DMS79 treated with DMSO at 0.1 percent for 48 hours (cell line): ENCODE results near the gene NNT.
"Not testable (repeated sequence)": the region's sequence is repeated elsewhere in the genome, so short reads cannot be mapped to it uniquely, and the experiment has no call there.

Experiments used
- DNase-seq: peaks from one replicate; lab custom pipeline; 2025; lab: John Stamatoyannopoulos, UW

The NNT gene

DNA sequence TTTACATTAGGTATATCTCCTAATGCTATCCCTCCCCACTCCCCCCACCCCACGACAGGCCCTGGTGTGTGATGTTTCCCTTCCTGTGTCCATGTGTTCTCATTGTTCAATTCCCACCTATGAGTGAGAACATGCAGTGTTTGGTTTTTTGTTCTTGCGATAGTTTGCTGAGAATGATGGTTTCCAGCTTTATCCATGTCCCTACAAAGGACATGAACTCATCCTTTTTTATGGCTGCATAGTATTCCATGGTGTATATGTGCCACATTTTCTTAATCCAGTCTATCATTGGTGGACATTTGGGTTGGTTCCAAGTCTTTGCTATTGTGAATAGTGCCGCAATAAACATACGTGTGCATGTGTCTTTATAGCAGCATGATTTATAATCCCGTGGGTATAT is 64.4 kb downstream of the NNT start:
- not testable (repeated sequence) for DNase-seq

DNA sequence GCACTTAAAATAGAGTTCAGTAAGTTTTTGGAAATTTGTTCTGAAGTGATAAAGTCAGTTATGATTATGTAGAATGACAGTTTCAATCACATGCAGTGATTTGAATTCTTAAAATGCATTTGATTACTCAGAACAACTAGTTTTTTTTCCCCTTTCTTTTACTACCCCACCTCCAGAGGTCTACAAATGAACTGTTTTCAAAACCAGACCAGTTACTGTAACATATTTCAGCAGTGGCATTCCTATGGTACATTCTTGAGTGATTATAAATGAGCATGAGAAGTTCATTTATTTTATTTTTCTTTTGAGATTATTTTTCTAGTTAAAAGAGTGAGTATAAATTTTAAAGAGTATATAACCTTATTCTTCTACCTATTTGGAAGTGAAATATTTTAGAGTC is 71.6 kb downstream of the NNT start:
- DNase-seq = no peak

DNA sequence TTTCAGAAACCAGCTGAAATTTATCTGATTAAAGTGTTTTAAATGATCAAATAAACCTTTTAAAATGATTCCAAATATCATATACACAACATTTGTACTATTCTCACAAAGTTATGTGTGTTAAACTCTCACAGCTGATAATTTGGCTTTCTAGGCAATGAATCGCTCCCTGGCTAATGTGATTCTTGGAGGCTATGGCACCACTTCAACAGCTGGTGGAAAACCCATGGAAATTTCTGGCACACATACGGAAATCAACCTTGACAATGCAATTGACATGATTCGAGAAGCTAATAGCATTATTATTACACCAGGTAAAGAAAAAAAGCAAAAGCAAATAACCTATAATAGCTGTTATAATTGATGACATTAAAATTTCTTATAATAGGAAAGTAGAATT is 72.4 kb downstream of the NNT start:
- no peak for DNase-seq

DNA sequence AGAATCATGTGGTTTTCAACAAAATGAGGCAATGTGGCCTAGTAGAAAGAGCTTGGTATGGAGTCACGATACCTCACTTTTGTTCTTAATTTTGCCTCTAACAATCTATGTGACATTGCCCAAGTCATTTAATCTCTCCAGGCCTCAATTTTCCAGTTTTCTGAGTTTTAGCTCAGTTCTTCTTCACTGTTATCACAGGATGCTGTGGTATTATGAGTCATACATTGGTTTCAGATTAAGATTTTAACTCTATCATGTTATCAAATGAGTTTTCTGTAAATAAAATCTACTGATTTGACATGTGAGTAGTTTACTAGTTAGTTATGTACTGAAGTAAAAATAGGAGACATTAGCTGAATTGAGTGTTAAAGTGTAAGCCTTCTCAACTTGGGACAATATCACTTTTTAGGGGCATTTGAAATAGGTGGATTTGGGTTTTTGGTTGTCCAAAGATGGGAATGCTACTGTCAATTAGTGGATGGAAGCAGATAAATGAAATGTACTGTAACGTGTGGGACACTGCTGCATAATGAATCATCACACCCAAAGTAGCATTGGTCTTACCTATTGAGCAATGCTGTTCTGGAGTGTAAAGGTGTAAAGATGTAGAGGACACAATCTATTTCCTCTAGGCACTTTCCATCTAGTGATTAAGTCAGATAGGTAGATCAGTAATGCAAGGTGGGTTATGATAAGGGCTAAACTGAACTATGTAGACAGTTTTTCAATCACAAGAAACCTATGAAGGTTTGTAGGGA is 73.3 kb downstream of the NNT start:
- DNase-seq = no peak

DNA sequence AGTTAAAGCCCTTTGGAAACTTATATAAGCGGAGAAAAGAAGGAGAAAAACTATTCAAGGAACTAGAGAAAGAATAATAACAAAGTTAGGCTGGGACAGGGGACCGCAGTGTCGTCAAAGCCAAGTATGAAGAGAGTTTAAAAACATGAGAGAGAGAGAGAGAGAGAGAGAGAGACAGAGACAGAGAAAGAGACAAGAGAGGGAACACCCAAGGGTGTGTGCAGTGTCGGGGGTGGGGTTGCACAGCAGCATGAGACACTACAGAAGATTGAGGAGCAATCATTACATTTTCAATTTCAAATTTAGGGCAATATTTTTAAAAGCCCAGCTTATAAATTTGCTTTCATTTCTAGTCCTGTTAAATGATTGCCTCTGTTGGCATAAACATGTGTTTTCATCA is 74.3 kb downstream of the NNT start:
- no peak for DNase-seq

DNA sequence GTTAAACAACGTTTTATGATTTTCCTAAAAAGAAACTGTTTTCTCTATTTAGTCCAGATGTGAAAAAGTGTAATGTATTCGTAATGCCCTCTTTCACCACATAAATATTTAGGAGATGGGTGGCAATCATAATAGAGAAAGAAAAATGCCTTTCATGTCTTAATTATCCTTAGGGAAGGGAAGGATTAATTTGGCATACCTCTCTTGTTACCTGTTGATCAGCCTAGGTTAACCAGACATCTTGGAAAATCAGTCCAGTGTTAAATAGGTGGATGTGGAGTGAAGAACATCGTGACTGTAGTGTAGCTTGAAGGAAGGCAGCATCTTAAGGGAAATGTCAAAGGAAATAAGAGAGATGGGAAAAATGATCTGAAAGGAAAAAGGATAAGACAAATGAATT is 76.2 kb downstream of the NNT start:
- DNase-seq = no peak

DNA sequence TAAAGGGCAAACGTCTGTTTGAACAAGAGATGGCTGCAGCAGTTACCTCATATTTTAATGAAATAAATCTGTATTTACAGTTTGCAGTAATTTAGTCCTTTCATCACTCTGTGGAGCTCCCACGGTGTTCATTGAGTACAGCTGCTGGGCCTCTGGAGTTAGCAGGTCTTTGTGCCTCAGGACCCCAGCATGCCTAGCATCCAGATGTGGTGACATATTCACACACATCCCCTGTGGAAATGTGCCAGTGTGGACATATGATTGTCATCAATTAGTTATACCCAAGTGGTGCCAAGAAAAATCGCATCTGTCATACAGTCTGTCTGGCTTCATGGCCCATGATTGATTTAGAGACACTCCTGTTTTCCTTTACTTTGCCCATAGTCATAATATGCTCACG is 77.3 kb downstream of the NNT start:
- no peak for DNase-seq

DNA sequence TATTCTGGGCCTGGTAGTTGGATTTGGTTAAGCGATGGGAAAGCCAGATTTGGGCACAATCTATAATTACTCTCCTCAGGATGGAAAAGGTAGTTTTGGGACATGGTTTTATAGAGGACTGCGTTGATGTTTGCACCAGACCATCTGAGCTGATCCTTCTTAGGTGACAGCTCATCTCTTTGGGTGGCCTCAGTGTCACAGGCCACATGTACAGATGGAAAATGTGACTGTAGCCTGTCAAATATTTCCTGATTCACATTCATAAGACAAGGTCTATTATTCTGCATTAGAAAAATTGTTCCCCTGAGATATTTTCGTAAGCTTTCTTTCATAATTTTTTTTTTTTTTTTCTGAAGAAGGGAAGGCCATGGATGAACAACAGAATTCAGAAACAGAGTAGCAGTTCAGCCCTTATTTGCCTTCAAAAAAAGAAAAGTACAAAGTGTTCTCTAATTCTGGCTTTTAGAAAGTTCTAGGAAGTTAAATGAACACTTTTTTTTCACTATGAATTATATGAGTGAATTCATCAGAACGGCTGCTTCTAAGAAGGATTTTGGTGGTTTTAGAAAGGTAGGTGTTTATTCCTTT is 81.0 kb downstream of the NNT start:
- DNase-seq = no peak

DNA sequence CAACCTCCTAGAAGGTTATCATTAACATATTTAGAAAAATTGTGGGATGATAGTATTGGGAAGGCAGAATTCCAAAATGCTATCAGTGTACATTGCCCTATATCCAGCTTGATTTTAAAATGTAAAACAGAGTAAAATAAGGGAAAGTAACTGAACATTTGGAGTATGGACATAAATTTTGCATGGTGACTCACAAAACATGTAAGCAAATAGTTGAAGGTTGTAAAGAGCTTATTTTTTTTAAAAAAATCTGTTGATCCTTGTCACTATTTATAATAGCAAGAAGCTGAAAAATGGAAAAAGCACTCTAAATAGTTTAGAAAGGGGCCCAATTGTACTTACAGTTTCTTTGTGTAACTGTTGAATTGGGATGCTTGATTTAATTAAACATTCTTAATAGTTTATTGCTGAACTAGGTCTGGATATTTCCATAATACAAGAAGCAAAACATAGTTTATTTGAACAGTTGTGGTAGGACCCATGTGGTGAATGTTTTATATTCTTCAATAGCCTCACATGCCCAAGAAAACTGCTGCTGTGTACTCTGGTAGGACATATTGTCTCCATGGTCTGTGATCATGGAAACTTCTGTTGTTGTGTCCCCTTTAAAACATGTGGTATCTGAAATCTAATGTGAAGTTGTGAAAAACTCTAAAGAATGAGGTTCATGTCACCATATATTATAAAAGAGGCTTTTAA is 82.4 kb downstream of the NNT start:
- DNase-seq = no peak

DNA sequence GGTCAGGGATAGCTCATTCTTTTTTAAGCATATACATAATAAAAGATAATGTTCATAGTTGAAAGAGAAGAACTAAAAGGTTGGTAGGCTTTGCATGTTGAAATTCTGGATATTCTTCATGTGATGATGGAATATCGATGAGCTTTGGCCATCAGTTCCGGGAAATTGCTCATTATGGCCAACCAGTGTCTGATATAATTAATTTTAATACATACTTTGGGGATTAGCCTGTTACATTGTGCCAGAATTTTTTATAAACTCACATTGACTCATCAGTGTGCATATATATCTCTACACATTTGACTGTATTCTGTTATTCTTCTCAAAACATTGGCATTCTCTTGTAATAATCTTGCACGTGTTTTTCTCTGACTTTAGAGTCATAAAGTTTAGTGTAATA is 84.3 kb downstream of the NNT start:
- DNase-seq = no peak

DNA sequence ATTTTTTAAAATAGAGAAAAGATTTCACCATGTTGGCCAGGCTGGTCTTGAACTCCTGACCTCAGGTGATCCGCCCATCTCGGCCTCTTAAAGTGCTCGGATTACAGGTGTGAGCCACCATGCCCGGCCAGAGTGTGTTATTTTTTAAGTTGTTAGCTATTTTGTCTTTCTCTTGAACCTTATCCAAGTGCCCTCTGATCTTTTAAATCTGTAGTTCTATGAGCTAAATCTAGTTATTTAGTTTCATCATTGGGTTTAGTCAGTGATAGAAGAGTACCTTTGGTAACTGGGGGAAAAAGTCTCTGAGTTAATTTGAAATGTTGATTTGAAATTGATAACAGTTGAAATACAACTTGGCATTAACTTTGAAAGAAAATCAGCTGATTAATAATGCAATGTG is 88.3 kb downstream of the NNT start:
- no peak for DNase-seq

DNA sequence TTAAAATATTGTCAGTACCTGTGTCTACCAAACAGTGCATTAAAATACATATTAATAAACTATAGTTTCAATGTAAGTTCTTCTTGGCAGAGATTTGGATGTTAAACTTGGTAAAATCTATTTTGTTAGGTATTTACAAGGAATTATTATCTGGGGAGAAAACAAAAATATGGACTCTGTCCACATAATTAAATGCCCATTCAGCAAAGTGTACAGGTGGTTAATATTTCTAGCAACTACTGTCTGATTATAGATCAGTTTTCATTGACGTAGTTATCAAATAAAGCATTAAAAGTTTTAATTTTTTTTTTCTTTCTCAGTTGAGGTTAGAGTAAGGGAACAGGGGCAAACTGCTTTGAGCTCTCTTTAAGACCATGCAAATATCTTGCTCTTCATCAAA is 88.9 kb downstream of the NNT start:
- DNase-seq = no peak

DNA sequence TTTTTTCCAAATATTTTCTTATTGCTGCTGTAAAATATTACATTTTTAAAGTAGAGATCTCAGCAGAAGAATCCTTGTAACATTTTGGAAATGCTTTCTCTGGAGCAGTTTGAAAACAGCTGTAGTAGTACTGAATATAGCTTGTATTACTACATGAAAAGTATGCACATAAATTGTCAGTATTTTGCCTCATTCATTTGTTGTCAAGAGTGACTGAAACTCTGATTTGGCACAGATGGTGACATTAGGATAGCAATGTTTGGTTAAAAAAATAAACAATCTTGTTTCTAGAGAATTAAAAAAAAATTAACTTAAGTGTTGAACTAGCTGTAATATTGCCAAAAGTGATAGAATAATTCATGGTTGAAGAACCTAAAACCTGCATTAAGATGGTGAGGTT is 90.4 kb downstream of the NNT start:
- DNase-seq = no peak

DNA sequence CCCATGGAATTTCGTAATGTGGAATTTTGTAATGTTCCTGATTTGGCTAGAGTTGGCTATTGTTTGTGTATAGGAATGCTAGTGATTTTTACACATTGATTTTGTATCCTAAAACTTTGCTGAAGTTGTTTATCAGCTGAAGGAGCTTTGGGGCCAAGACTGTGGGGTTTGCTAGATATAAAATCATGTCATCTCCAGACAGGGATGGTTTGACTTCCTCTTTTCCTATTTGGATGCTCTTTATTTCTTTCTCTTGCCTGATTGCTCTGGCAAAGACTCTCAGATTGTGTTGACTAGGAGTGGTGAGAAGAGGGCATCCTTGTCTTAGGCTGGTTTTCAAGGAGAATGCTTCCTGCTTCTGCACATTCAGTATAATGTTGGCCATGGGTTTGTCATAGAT is 91.0 kb downstream of the NNT start:
- DNase-seq = no peak

DNA sequence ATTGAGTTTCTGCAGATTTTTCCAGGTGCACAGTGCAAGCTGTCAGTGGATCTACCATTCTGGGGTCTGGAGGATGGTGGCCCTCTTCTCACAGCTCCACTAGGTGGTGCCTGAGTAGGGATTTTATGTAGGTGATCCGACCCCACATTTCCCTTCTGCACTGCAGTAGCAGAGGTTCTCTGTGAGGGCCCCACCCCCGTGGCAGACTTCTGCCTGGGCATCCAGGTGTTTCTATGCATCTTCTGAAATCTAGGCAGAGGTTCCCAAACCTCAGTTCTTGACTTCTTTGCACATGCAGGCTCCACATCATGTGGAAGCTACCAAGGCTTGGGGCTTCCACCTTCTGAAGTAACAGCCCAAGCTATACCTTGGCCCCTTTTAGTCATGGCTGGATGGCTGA is 93.5 kb downstream of the NNT start:
- DNase-seq = not testable (repeated sequence)

DNA sequence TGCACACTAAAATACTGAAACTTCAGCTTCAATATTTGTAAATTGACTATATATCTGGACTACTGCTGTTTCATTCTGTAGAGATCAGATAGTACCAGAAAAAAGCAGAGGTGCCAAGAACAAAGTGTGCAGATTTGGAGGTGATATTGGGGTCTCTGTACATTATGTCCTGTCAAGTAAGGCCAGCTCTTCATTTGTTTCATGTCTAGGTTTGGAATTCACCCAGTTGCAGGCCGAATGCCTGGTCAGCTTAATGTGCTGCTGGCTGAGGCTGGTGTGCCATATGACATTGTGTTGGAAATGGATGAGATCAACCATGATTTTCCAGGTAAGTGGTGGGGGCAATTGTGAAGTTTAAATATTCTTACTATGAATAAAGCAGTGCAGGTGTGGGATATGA is 96.9 kb downstream of the NNT start:
- no peak for DNase-seq

DNA sequence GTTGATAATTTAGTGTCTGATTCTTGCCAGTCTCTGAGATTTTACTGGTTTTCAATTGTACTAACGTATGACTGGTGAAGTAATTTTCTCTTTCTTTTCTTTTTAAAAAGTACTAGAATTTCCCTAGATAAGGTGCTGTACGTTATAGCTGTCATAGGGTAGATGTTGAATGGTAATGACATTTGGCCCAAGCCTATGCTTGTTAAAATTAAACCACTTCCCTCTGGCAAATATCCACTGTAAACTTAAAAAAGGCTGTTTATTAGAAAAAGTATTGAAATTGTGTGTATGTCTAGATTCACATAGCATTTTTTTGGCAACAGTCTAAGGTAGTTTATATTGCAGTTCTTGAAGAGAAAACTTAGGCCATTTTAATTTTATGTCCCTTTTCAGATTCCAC is 97.6 kb downstream of the NNT start:
- DNase-seq = no peak

DNA sequence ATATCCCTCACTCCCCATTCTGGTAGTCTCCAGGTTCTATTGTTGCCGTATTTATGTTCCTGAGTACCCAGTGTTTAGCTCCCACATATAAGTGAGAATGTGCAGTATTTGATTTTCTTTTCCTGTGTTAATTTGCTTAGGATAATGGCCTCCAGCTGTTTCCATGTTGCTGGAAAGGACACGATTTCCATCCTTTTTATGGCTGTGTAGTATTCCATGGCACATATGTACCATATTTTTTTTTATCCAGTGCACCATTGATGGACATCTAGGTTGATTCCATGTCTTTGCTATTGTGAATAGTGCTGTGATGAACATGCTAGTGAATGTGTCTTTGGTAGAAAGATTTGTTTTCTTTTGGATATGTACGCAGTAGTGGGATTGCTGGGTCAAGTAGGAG is 98.2 kb downstream of the NNT start:
- DNase-seq = no peak

DNA sequence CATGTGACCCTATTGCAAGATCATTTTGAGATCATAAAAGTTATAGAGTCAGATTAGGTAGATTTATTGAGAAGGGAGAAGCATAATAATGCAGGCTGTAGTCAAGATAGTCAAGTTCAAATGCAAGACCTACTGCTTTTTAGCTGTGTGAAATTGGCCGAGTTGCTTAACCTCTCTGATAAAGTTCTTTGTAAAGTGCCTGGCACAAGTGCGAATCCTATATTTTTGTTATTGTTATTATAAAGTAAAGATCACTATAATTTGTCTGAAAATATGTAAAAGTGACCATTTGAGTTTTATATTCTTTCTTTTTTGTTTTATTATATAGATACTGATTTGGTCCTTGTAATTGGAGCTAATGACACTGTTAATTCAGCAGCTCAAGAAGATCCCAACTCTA is 99.3 kb downstream of the NNT start:
- no peak for DNase-seq

DNA sequence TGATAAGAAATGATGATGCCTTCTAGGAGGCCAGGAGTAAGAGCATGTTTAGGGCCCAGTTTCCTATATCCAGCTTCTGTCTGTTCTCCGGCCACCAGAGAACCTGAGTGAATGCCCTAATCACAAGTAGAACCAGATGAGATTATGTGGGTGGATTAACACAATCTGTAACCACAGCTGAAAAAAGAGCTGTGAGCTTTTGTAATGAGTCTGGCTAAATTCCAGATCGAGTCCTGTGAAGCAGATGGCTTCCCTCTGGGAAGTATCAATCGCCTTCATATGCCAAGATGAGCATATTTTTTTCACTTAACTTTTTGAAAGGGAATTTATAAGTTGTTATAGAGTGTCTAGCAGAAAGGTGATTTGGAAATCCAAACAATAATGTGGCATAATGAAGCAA is 99.8 kb downstream of the NNT start:
- no peak for DNase-seq

DNA sequence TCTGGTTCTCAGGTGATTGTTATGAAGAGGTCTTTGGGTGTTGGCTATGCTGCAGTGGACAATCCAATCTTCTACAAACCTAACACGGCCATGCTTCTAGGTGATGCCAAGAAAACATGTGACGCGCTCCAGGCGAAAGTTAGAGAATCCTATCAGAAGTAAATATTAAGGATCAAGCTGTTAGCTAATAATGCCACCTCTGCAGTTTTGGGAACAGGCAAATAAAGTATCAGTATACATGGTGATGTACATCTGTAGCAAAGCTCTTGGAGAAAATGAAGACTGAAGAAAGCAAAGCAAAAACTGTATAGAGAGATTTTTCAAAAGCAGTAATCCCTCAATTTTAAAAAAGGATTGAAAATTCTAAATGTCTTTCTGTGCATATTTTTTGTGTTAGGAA is 101.3 kb downstream of the NNT start:
- no peak for DNase-seq

DNA sequence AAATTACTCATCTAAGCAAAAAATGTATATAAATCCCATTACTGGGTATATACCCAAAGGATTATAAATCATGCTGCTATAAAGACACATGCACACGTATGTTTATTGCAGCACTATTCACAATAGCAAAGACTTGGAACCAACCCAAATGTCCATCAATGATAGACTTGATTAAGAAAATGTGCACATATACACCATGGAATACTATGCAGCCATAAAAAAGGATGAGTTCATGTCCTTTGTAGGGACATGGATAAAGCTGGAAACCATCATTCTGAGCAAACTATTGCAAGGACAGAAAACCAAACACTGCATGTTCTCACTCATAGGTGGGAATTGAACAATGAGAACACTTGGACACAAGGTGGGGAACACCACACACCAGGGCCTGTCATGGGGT is 103.6 kb downstream of the NNT start:
- not testable (repeated sequence) for DNase-seq

DNA sequence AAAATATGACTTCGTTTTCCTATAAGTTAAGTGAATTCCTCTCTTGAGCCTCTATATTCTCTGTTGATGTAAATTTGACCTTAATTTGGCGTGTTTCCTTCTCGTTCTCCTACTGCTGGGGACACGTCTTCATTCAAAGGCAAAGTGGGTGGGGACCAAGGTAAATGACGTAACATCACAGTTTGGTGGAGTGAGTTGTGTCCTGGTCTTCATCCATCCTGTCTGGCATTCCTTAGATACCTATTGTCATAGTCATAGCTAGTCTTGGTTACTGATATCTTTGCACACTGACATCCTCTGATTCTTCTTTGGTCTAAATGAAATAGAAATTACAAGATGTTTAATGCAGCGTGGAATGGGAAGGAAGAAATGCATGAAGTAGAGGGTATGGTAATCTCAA is 108.5 kb downstream of the NNT start:
- no peak for DNase-seq

DNA sequence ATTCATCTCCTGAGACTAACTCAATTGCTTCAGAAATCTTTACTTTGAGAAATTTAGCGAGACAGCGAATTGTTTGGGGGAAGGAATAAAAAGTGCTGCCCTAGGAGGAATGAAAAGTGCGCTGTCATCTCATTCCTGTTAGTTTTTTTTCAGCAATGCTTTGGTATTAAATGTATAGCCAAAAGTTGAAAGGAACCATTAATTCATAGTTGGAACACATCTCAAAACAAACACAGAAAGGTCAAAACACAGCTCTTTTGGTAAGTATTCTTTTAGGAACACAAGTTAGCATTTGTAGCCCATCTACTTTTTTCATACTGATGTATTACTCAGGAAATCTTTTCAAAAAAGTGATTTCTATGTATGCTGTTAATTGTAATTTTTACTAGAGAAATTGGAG is 109.1 kb downstream of the NNT start:
- DNase-seq = no peak
